NCI-H345 treated with DMSO at 0.1 percent for 48 hours (cell line): ENCODE results near the gene PTGFR.

Experiments
- DNase-seq: peaks from one replicate; lab custom pipeline; 2025; ENCODE audit not compliant: unreplicated experiment; lab: John Stamatoyannopoulos, UW

The PTGFR gene

DNA sequence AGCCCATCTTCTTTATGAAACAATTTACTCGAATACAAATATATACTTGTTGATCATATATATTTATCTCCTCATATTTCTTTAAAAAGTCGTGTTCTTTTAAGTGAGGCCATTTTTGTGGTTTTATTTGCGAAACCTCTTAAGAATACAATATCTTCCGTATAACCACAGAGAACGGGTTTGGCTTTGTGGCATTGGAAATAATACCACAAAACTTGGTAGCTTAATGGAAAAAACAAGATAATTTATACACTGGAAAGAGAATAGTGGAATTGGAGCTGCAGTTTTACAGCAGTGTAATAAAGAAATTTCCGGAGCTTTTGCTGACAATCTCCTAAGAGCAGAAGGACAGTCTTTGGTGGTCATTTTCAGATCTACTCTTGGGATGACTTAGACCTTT, 29.4 kb downstream of the PTGFR start:
- no peak for DNase-seq

DNA sequence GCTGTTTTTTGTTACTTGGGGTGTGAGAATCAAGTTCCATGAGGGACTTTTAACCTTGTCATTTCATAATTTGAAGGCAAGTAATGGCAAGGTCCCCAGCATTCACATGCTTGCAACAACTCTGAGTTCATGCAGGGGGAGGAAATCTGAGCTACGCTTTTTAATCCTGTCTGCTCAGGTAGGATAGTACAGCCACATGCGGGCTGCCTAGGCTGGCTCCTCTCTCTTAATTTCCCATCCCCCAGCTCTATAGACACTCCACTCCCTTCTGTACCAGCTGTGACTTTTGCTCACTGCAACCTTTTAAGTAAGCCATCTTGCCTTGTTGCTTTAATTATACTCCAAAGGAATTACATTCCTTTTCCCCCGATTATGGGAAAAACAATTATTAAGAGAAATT, 30.1 kb downstream of the PTGFR start:
- no peak for DNase-seq

DNA sequence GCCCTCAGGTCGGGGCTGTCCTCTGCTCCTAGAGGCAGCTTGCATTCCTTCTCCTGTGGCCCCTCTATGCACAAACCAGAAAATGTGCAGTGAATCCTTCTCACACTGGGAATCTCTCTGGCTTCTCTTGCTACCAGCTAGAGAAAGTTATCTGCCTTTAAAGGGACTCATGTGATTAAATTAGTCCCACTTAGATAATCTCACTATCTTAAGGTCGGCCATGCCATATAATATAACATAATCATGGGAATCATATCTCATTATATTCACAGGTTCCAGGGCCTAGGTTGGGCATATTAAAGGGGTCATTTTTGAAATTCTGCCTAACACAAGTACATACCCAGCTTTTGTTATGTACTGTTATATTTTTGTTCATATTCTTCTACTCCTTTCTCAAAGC, 31.4 kb downstream of the PTGFR start:
- DNase-seq, result no peak

DNA sequence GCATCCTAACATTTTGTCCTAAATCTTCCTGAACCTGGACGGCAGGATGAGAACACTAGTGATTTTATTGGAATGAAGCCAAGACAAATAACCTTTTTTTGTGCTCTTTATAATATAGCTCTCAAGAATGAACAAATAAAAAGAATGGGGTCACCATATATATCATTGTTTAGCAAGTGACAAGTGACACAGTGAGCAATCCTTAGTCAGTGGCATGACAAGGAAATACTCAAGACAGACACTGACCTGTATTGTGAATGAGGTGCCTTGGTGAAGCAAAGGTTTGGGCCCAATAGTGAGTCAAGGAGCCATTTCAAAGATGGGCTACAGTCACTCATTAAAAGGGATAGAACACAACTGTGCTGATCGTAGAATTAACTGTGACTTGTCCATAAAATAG, 35.7 kb downstream of the PTGFR start:
- no peak for DNase-seq

DNA sequence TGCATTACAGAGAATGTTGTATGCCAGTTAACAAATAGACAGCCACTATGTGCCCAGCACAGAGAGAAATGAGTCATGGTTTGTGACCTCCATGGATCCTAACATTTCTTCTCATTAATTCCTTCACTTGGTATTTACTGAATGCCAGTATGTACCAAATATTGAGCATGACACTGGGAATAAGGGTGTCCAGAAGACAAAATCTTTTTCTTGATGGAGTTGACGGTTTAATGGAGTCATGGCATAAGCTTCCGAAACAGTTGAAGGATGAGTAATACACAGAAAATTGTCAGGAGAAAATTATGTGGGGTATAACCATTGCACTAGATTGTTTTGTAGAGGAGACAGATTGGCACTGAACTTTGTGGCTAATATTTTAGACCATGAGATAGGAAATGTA, 36.9 kb downstream of the PTGFR start:
- no peak for DNase-seq

DNA sequence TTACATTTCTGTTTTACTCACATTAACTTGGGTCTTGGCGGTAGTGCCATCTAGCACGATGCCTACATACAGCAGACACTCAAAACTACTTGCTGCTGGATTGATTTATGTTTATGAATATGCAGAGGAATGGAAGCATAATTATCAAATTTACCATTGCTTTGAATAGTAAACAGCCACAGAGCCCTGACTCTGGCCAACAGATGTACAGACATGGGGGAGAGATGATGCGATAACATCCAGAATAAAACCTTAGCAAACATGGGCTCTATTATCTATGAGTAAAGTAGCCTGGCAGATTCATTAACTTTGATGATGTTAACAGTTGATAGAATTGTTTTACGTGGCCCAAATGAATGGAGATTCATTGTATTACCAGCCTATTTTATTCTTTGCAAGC, 42.8 kb downstream of the PTGFR start:
- DNase-seq, result no peak

DNA sequence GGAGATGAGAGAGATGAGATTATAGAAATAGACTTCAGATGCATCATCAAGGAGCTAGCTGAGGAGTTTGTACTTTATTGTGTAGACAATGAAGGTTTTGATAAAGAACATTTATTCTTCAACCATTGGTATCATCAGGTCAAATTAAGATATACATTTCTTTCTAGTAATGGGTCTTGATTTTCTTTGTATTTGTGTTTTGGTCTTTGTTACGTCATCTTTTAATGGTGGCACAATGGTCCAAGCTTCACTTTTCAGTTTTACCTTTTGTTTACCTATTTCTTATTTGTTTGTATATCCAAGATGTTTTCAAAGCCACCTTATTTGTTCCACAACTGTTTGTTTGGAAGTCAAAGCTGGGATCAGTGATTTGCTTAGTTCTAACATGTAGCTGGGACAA, 44.5 kb downstream of the PTGFR start:
- no peak for DNase-seq

DNA sequence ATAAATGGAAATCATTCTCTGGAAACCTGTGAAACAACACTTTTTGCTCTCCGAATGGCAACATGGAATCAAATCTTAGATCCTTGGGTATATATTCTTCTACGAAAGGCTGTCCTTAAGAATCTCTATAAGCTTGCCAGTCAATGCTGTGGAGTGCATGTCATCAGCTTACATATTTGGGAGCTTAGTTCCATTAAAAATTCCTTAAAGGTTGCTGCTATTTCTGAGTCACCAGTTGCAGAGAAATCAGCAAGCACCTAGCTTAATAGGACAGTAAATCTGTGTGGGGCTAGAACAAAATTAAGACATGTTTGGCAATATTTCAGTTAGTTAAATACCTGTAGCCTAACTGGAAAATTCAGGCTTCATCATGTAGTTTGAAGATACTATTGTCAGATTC, 45.7 kb downstream of the PTGFR start:
- DNase-seq, result no peak

DNA sequence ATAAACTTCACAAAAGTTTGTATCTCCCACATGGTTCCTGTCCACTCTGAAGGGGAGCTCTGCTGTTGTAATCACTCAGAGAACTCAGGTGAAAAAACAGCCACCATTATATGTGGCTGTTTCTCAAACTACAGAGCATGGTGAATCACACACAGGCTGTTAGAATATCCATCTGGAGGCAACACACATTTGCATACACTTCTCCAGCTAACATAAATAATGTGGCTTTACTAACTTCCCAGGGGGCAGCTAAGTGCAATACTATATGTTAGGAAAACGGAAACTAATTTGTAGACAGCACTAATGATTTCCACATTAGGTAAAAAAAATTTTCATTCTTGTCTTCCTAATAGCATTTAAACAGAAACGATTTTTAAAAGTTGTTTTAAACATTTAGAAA, 49.3 kb downstream of the PTGFR start:
- DNase-seq, result no peak

DNA sequence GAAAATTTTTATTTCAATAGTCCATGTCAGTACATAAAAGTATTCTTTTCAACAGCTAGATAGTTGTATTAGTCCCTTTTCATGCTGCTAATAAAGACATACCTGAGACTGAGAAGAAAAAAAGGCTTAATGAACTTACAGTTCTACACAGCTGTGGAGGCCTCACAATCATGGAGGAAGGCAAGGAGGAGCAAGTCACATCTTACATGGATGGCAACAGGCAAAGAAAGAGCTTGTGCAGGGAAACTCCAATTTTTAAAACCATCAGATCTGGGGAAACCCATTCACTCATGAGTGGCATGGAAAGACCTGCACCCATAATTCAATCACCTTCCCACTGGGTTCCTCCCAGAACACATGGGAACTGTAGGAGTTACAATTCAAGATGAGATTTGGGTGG, 50.7 kb downstream of the PTGFR start:
- DNase-seq, result no peak

DNA sequence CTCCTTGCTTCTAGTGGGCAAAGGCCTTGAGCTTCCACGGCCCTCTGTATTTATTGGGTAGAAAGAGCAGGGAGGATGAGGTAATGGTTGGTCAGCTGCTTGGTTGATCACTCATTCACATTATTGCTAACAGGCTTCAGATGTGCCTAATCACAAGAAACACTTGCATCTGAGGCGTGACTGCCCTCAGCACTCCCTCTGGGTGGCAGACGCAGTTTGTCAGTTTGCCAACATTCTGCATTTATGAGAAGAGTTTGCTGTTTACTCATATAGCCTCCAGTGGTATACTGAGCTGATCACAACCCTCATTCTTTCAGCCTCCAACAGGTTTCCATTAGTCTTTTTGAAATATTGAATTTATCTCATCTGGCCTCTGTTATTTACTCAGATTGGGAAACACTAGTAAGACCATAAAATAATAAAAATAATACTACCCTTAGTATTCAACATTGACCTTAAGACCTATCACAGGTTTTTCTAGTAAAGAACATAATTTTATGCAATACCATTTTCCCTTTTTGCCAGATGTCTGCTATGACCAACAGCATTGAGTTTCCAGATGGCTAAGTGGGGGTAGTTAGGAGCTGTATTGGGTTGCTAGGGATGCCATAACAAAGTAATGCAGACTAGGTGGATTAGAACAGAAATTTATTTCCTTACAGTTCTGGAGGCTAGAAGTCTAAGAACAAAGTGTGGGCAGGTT, 53.3 kb downstream of the PTGFR start:
- no peak for DNase-seq

DNA sequence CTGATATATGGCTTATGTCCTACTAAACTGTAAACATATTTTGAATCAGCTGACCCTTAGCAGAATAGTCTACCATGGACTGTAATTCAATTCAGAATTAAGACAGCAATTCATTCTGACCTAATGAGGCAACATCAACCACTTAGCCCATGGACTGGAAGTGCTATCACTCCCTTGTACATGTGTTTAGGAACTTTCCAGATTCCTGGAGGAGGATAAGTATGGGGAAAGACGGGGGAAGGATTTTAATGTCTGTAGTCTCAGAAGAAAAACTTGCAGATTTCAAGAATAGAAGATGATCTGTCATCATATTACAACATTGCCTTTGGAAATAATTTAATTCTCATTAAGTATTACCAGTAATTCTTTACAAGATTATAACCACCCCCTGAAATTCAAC, 56.3 kb downstream of the PTGFR start:
- no peak for DNase-seq

DNA sequence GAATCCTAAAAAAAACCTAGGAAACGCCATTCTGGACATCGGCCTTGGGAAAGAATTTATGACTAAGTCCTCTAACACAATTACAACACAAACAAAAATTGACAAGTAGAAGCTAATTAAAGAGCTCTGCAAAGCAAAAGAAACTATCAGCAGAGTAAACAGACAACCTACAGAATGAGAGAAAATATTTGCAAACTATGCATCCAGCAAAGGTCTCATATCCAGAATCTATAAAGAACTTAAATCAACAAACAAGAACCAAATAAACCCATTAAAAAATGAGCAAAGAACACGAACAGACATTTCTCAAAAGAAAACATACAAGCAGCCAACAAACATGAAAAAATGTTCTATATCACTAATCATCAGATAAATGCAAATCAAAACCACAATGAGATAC, 58.6 kb downstream of the PTGFR start:
- DNase-seq, result no peak

DNA sequence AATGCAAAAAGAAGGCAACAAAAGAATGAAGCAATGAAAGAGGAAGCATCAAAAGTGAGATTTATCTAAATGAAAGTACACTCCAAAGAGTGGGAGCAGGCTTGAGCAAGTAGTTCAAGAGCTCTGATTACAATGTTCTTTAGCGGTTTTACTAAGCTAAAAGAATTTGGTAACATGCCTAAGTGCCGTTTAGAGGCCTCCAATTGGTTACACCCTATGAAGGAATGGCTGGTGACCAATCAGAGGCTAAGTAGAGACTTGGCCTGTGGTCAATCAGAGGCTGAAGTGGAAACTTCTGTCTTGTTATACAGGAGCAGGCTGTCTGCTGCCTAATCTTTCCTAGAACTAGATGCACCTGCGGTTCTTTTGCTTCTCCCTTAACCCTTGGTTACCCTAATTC, 59.1 kb downstream of the PTGFR start:
- DNase-seq, result no peak

DNA sequence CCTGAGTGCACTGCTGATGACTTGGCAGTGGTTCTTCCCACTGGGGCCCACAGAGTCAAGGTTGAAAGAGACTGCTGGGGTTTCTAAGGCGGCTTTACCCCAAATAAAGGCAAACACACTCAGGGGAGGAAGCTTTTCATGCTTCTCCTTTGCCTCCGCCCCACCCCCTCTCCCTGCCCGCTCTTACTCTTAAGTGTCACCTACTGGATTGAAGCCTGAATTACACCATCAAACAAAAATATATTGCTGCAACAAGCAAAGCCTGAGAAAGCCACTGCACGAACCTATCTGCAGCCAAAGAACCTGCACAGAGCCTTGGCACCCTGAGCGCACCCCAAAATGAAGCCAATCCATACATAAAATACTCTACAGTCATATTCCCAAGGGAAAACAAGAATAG, 63.1 kb downstream of the PTGFR start:
- DNase-seq, result no peak

DNA sequence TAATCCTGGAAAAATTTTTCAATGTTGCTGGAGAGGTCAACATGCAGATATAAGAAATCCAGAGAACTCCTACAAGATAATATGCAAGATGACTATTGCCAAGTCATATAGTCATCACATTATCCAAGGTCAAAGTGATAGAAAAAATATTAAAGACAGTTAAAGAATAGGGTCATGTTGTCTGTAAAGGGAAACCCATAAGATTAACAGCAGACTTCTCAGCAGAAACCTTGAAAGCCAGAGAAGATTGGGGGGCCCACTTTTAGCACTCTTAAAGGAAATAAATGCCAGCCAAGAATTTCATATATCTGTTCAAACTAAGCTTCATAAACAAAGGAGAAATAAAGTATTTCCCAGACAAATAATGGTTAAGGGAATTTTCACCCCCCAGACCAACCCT, 64.1 kb downstream of the PTGFR start:
- no peak for DNase-seq

DNA sequence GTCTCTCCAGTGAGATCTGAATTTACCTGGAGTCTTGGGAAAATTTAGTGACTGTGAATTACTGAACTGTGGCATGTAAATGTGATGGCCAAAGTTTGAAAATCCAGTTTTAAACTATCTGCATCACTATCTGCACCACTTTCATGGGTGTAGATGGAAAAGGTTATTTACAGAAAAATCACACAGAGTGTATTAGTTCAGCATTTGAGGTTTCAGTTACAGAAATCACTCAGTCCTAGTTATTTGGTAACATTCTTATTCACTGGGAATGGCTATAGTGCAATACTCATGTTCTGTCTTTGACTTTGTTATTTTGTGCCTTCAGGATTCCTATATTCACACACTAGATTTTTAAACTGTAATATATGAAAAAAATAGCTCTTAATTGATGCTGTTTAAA, 68.9 kb downstream of the PTGFR start:
- no peak for DNase-seq

DNA sequence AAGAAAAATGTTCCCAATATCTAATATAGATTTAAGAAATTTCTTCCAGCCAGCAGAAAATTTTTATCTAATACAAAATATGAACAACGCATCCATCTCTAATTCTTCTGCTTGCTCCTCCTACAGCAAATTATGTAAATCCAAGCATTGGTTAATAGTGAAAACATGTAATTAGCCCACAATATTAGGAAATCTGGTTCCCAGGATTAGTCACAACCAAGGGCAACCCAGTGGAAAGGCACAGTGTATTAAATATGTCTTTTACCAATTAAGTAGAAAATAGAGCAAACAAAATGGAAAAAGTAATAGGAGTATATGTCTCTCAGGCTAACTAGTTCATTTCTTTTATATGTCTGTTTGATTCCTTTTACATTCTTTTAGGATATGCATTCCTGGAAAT, 70.0 kb downstream of the PTGFR start:
- no peak for DNase-seq

DNA sequence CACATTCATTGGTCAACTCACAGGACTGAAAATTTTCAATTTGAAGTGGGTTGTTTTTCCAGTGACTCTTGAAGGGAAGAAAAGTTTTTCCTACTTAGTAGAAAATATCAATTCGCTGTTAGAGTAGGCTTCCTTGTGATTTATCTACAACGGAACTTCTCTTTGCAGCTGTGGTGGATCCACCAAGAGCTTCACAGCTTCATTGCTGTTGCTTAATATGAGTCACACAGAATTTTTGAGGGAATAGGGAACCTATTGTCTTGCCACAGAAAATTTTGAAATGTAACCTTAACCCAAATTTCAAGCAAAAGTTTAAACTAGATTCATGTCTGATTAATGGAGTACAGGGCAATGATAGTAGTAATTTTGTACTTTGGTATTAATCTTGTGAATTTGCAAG, 71.1 kb downstream of the PTGFR start:
- no peak for DNase-seq

DNA sequence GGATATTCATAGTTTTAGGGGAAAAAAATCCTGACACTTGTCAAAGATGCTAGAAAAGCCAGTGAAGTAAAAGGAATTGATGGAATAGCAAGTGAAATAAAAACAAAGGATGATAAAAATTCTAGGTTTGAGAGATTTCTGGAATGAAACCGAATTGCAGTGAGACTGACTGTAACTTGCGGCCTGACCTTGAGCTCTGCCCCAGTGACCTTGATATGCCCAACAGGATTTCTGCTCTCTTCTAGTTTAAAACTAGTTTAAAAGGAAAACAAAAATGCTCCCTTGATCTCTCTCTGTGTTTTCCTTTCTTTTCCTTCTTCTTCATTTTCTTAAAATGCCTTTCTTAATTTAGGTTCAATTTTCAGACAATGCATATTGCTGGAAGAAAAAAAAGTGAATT, 74.6 kb downstream of the PTGFR start:
- DNase-seq, result no peak

DNA sequence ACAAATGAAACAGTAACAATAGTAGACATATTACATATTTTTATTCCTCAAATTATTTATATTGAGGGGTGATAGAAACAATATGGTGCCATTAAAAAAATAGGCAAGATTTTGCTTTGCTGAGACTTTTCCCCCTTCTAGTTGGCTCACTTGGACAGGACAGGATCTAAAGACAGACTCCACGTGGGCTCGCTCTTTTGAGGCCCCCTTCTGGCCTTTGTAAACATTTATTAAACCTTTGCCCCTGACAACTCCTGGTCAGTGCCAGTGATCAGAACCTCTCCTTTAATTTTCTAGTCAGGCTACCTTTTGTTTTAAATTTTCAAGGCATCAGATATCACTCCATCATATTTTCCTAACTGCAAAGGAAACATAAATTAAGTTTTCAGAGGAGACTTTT, 79.8 kb downstream of the PTGFR start:
- DNase-seq, result no peak

DNA sequence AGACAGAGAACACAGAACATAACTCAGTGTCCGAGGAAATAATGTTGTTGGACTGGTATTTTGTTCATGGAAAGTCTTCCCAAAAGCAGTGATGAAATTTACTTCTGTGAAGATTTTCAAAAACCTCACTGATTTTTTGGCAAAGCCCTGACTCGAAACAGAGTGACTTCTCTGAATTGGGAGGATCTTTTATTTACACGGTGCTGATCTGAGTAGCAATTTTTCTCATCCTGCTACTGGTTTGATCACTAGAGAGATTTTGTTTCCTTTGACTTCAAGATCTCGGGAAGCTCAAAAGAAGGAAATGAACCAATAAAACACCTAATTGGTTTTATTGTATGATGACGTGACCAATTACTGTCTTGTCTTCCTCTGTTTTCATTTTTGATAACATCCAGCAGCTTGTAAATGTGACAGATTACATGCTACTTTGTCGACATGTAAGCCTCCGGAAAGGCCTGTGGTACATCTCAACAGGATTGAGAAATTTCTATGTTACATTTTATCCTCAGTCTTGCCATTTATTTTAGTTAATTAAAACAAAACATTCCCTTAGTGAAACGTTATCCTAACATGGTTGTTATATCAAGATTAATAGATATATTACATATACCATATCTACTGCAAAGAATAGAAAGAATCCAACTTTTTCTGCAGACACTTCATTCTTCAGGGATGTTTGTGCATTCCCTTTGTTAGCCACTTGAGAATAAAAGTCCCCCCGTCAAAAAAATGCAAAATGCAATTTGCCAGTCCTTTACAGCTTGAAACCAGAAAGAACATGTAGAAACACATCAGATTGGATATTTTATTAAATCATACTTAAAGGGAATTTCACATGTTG, 86.7 kb downstream of the PTGFR start:
- no peak for DNase-seq

DNA sequence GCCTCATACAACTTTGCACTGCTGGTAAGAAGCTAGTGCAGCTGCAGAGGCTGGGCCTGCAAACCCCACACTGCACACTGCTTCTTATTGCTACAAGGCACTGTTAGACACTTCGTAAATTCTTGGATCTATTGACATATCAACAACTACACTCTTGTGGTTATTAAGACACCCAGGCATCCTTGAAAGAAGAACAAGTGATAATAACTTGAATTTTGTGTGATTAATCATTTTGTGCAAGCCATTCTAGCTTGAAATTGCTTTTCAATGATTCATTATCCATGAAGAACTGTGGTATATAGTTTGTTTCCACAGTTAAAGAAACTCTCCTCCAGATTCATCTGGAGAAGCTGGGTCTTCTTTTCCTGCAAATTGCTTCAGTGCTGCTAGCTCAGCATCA, 95.8 kb downstream of the PTGFR start:
- no peak for DNase-seq
